H1 (cell line): ENCODE results near the gene SERPINA12. TPM values are rescaled to one million over a fixed set of nuclear protein-coding genes. Genes with fewer than 3 reads are reported as not detected.

Source experiments
- SIN3A ChIP-seq, 2 experiments: IDR thresholded peaks in 1 of 2; conservative IDR thresholded peaks in 1 of 2; 2 replicates each; pipeline ENCODE4 v1.6.1; 2011 to 2012; ENCODE audit warnings: low read length in 2 of 2, improper control_type of control experiment in 1 of 2, low read depth in 1 of 2, mild to moderate bottlenecking in 1 of 2
- TAF1 ChIP-seq: IDR thresholded peaks from 2 replicates; pipeline ENCODE4 v1.6.1; 2011; ENCODE audit warnings: mild to moderate bottlenecking, low read depth, low read length
- polyA plus RNA-seq, 7 experiments: library from polyadenylated mRNA; depleted of rRNA in 3 of 7; stranded (reverse) in 5 of 7; unstranded in 2 of 7; fragments of >200 nt in 5 of 7; fragments of 200-250 nt in 2 of 7; gene quantifications; 1 replicate in 5 of 7; 2 replicates in 1 of 7; 4 replicates in 1 of 7; pipeline versions ENCODE4 v1.2.1 to v1.2.3, GENCODE V29; 2011 to 2013; ENCODE audit warnings: missing spikeins in 2 of 7, mixed read lengths in 2 of 7
- total RNA-seq: library from RNA; stranded (reverse); fragmentation: NEBNext Ultra II Directional; extraction: Animal tissue kit (Norgen Biotek cat#: 25700); gene quantifications from 2 replicates; pipeline ENCODE4 v1.2.1, GENCODE V29; 2021

SERPINA12 gene
- total and polyA plus RNA-seq, 2 of the 8 experiments (the other 6 are each of a cell fraction or from before 2014, with no cell fraction given) = not detected

DNA sequence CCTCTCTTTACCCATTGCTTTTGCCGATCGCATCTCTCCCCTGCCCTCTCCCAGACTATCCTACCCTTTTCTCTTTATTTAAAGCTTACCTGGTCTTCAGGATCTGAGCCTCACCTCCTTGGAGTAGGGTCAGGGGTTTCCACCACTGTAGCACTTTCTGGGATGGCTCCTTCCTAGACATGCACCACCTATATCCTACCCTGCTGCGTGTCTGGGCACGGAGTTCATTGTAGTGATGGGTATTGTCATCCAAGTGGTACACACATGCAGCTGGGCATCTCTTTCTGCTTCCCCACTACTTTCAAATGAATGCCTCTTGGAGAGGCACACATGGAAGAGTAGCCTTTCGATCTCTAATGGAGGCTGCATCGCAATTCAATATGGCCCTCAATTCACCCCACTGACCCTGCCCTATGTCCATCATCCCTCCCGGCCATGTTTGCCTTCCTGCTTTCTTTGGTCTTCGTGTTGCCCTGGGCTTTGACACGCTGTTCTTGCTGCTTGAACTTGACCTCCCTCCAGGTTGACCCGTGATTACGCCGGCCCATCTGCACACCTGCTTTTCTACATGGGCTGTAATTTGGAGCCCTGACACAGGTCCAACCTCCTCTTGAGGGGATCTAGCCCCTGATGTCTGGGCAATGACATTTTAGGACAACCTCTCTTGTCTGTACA, 67.6 kb downstream of the SERPINA12 start (continued):
- TF ChIP-seq SIN3A (conservative IDR thresholded peaks at IDR 0.05 in 1 of 2, IDR thresholded peaks at IDR 0.05 in 1 of 2; ENCODE audit: low read depth in 1 of 2, low read length in 2 of 2) (no peak), TAF1 (no peak)
